Smooth muscle cell of bladder (primary cell): ENCODE data around the gene SEL1L2. TPM values are rescaled to one million over a fixed set of nuclear protein-coding genes. Genes with fewer than 3 reads are reported as not detected.

ENCODE experiments used
- total RNA-seq: library from RNA; depleted of rRNA; stranded (reverse); fragments of >200 nt; gene quantifications from 2 replicates; pipeline ENCODE4 v1.2.3, GENCODE V29; 2014

The SEL1L2 gene, protein sequence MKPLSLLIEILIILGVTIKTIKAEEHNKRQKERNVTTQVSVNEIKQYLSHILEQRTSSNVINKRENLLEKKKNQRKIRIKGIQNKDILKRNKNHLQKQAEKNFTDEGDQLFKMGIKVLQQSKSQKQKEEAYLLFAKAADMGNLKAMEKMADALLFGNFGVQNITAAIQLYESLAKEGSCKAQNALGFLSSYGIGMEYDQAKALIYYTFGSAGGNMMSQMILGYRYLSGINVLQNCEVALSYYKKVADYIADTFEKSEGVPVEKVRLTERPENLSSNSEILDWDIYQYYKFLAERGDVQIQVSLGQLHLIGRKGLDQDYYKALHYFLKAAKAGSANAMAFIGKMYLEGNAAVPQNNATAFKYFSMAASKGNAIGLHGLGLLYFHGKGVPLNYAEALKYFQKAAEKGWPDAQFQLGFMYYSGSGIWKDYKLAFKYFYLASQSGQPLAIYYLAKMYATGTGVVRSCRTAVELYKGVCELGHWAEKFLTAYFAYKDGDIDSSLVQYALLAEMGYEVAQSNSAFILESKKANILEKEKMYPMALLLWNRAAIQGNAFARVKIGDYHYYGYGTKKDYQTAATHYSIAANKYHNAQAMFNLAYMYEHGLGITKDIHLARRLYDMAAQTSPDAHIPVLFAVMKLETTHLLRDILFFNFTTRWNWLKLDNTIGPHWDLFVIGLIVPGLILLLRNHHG
- total RNA-seq = not detected in 2 replicates

GRCh38 chr20:13990465-13990864 is at the start of gene SEL1L2:
TSS of gene SEL1L2 (minus strand) at chr20:13990614. CDS start at chr20:13990534, 80 bp downstream.

GRCh38 chr20:13995086-13995665 is 4.8 kb upstream of the SEL1L2 start, which contains the start of gene MACROD2:
TSS of gene MACROD2 (plus strand) at chr20:13995516.

Other genes with a start within 250 kb of the SEL1L2 start
- 10.2 and 17.0 TPM in 2 replicates for gene ESF1, start 205.7 kb downstream of the SEL1L2 start, total RNA-seq
- 10.8 and 14.7 TPM in 2 replicates for gene NDUFAF5, start 205.6 kb downstream of the SEL1L2 start, total RNA-seq
- gene MACROD2, start 4.9 kb upstream of the SEL1L2 start, total RNA-seq = 0.14 and 0.55 TPM in 2 replicates